NCI-H2029 treated with DMSO at 0.1 percent for 48 hours (cell line): ENCODE measurements around the gene CEP350.

ENCODE experiments used
- DNase-seq: peaks from one replicate; lab custom pipeline; 2025; lab: John Stamatoyannopoulos, UW

Gene CEP350

GRCh38 chr1:180061019-180061418, 106.4 kb downstream of the CEP350 start:
- no peak for DNase-seq

GRCh38 chr1:180062452-180062971, 107.9 kb downstream of the CEP350 start:
- DNase-seq = no peak

DNA sequence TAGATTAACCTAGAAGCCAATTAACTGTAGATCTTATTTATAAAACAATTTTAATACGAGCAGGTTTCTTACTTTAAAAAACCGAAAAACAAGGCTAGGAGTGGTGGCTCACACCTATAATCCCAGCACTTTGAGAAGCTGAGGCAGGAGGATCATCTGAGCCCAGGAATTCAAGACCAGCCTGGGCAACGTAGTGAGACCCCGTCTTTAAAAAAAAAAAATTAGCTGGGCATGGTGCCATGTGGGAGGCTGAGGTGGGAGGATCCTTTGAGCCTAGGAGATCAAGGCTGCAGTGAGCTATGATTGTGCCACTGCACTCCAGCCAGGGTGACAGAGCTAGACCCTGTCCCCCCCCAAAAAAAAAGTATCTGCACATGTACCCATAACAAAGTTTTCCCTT, 110.8 kb downstream of the CEP350 start:
- no peak for DNase-seq

GRCh38 chr1:180066150-180066549, 111.5 kb downstream of the CEP350 start:
- DNase-seq = no peak

DNA sequence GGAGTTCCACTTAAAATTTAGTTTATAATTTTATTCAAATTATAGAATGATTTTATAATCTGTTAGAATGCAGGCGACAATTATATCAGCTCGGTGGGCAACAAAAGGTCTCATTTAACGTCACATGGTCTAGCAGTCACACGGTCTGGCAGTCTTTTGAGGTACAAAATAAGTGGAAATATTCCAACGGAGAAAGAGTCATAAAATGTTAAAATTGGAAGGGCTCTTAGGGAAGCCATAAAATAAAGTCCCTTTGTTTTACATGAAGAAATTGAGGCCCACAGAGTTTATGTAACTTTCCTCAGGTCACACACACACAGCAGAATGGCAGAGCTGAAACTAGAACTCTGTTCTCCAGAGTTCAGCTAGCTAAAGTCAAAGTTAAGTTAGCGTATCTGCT, 115.7 kb downstream of the CEP350 start:
- DNase-seq = no peak

GRCh38 chr1:180071759-180072158, 117.1 kb downstream of the CEP350 start:
- no peak for DNase-seq

DNA sequence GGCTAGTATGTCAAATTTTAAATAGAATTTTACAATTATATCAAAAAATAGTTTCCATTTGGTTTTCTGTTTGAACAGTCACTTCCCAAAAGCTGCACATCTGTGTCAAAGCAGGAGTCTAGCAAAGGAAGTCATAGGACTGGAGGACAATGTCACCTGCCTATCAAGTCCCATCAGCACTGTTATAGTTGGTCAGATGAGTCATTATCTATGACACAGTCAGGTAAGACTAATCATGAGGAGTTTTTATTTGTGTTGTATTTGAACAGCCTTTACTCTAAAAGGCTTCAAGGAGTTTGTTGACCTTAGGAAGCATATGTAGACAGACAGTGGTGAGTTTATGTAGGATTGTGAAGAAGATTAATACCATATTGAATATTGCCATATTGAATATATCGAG, 125.8 kb downstream of the CEP350 start:
- DNase-seq = no peak

GRCh38 chr1:180081474-180081873, 126.9 kb downstream of the CEP350 start:
- DNase-seq = no peak

DNA sequence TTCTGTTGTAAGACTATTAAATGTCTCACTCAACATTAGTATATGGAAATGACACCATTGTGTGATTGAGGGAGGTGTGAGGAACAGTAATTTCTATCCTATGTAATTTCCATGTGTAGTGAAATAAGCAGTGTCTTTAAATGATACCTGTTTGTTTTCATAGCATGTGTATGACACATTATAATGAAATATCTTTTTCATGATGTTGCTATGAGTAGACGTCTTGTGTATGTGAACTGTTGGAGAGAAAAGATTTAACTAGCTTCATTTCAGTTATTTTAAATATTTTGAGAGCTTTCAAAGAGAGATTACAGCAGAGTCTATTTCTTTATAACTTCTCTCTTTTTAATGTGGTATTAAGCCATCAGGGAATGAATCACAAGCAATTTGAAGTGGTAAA, 128.6 kb downstream of the CEP350 start:
- DNase-seq = no peak

DNA sequence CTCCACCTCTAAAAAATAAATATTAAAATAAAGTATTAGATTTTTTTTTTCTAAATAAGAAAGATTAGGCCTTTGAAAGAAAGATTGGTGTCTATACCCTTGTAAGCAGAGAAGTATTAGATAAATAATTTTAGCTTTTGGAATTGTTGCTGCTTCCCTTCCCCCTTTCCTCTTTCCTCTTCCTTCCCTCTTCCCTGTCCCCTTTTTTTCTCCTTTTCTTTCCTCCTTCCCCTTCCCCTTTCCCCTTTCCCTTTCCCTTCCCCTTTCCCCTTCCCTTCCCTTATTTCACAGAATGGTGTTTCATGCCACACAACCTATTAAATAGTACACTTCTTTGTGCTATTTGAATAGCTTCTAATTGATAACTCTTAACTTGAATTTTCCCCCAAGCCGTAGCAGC, 130.3 kb downstream of the CEP350 start:
- no peak for DNase-seq

DNA sequence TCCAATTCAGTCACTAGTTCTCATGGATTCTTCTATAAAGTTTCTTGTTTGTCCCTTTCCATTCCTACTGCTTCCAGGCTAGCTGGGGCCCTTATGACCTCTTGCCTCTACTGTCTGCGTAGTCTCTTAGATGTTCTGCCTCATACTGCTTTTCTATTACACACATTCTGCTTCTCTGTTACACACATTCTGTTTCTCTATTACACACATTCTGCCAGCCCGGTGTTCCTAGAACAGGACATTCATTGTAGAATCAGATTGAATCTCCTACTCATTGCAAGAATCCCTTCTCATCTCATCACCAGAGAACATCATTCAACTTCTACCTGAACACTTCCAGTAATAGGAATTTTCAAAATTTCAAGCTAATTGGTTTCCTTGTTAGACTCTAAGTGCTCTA, 130.7 kb downstream of the CEP350 start:
- no peak for DNase-seq

GRCh38 chr1:180092931-180093650, 138.5 kb downstream of the CEP350 start:
- DNase-seq = no peak

GRCh38 chr1:180094705-180095295, 140.2 kb downstream of the CEP350 start:
- peak; percentile 2 for DNase-seq

- no peak for DNase-seq
Measured at GRCh38 chr1:180096584-180097325, 142.1 kb downstream of the CEP350 start.

DNA sequence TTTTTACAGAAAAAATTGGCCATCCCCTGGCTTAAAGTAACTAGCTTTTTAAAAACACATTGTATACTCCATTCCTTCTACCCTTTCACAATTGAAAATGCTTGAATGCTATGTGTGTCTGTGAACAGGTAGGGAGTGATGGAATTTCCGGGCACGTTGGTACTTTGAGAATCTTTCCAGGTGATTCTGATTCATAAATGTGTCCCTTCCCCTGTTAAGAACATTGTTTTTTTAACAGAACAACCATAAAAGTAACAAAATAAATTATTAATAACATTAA, 142.7 kb downstream of the CEP350 start:
- no peak for DNase-seq

DNA sequence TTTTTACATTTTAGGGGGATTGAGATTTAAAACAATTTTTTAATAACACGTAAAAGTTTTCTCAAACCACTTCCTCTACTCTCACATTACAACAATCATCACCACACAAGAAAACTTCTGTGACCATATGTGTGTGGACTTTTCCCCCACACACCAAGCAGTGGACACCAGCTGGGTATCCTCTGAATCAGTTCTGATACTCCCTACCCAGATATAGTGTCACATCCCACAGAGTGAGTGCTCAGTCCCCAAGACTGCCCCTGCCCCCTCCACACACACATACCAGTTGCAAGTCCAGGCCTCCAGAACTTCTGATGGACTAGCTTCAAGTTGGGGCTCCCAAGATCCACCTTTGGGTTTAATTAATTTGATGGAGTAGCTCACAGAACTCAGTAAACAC, 146.8 kb downstream of the CEP350 start:
- DNase-seq = no peak

GRCh38 chr1:180103819-180104218, 149.2 kb downstream of the CEP350 start:
- DNase-seq = no peak

DNA sequence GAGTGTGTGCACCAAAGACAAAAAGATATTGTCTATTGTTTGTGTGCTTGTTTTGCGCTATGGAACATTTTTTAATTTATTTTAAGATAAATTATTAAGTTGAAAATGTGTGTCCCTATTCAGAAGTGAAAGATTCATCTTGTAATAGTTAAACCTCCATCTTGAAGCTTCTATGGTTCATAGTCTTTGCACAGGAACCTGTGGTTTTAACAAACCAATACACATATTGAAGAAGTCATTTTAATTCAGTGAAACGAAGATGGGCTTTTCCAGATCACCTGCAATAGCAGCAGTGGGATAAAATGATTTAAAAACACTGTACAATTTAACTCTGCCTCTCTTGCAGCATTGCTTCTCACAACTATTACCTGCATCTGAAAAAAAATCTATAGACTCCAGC, 157.5 kb downstream of the CEP350 start:
- no peak for DNase-seq

- DNase-seq = no peak
Measured at GRCh38 chr1:180112984-180113647, 158.5 kb downstream of the CEP350 start.

DNA sequence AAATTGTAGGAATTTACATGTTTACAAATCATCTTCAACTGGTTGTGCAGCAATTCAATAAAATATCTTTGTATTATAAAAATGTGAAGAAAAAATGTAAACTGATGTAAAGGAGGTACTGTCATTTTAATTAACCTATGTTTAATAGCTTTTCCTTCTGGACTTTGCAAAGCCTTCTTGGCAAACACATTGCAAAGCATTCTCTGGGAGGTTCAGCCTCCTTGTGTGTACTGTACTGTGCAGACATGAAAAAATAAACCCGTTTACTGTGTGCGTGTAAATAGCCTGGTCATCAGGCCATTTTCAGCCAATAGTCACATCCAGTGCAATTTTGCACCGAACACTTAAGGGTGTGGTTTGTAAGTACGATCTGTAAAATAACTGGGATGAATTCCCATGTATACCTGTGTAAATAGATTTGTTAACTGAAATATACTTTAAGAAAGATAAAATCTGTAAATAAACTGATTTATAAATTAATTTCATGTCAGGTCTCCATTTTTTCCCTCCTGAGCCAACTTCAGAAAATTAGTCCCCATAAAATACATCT, 159.9 kb downstream of the CEP350 start:
- no peak for DNase-seq

DNA sequence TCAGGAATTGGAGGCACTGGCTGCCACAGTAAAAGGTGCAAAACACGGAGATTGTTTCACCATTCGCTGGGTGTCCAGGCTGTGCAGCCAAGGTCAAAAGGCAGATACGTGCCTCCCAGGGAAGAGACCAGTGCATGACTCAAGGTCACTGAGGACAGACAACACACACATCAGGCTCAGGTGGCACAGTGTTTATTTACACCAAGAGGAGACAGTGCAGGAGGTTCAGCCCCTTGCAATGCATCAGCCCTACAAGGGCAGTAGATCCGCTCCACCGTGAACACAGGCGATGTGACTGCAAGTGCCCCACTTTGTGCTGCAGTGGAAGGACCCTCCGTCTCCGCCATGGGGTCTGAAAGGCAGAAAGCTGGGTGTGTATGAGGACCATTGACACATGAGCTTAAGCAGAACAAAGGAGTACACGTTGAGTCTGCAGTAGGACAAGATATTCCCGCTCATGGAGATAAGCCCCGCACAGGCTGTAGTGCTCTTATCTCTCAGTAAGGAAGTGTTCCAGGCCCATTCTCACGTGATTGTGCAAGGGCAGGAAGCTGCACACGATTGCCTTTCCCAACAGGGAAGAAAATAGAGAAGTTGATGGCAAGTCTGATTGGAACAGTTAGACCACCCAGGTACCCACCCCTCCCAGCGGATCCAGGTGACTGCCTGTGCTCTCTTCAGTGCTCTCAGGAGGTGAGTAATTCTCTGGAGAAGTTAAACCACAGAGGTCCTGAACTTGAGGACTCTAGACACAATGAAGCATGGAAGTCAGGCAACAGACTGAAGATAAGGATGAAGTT, 162.6 kb downstream of the CEP350 start:
- DNase-seq = no peak

GRCh38 chr1:180117764-180118116, 163.1 kb downstream of the CEP350 start:
- DNase-seq = no peak
